HG03159 (cell line): ENCODE measurements around the gene PLA2G4B.

ENCODE experiments used
- ATAC-seq: cut with Tn5 transposase; IDR thresholded peaks from one replicate; pipeline ENCODE4 v1.9.1; 2021; ENCODE audit warnings: mild to moderate bottlenecking, moderate library complexity; ENCODE audit not compliant: unreplicated experiment

The PLA2G4B gene

GRCh38 chr15:41885841-41886240, 47.2 kb downstream of the PLA2G4B start:
- ATAC-seq, result no peak

- ATAC-seq, result no peak
Measured at GRCh38 chr15:41886741-41887140, 48.1 kb downstream of the PLA2G4B start.

GRCh38 chr15:41887161-41887560, 48.5 kb downstream of the PLA2G4B start:
- no peak for ATAC-seq

- no peak for ATAC-seq
Measured at GRCh38 chr15:41887893-41888292, 49.2 kb downstream of the PLA2G4B start.

- ATAC-seq, result no peak
Measured at GRCh38 chr15:41888662-41889253, 50.1 kb downstream of the PLA2G4B start.

- ATAC-seq, result no peak
Measured at GRCh38 chr15:41890050-41890690, 51.5 kb downstream of the PLA2G4B start.

- no peak for ATAC-seq
Measured at GRCh38 chr15:41891226-41891625, 52.6 kb downstream of the PLA2G4B start.

- ATAC-seq, result no peak
Measured at GRCh38 chr15:41891946-41892345, 53.3 kb downstream of the PLA2G4B start.

- ATAC-seq, result no peak
Measured at GRCh38 chr15:41892621-41893421, 54.2 kb downstream of the PLA2G4B start.

- ATAC-seq, result no peak
Measured at GRCh38 chr15:41893422-41894250, 55.0 kb downstream of the PLA2G4B start, which contains the start of gene SPTBN5. Gene SPTBN5, minus strand, starts transcription at chr15:41894053. Its CDS starts 556 bp downstream, at chr15:41893497.

GRCh38 chr15:41894251-41894790, 55.7 kb downstream of the PLA2G4B start:
- ATAC-seq, result no peak

- ATAC-seq, result peak; percentile 86
Measured at GRCh38 chr15:41894791-41895463, 56.3 kb downstream of the PLA2G4B start.

- no peak for ATAC-seq
Measured at GRCh38 chr15:41895491-41895890, 56.8 kb downstream of the PLA2G4B start.

GRCh38 chr15:41895957-41896356, 57.3 kb downstream of the PLA2G4B start:
- no peak for ATAC-seq

- no peak for ATAC-seq
Measured at GRCh38 chr15:41896566-41896965, 57.9 kb downstream of the PLA2G4B start.

- ATAC-seq, result no peak
Measured at GRCh38 chr15:41897363-41897799, 58.7 kb downstream of the PLA2G4B start.
